Smooth muscle cell (in vitro differentiated cells): ENCODE measurements around the gene TTC9C. TPM values are rescaled to one million over a fixed set of nuclear protein-coding genes. Genes with fewer than 3 reads are reported as not detected.
A peak's percentile ranks its signal among the peaks of the same experiment; 100 is the strongest.

ENCODE experiments used
- DNase-seq: peaks from one replicate; lab custom pipeline; 2025; ENCODE audit not compliant: unreplicated experiment; lab: John Stamatoyannopoulos, UW
- H2AFZ ChIP-seq: fragments of 200-600 bp; sonication (generic); 2 replicates; pipeline ENCODE4 v1.6.0; 2016; ENCODE audit warnings: antibody characterized with exemption, low read depth, mild to moderate bottlenecking
- H3F3A ChIP-seq: fragments of 200-600 bp; sonication (generic); 2 replicates; pipeline ENCODE4 v1.6.0; 2017; ENCODE audit warnings: antibody characterized with exemption, low read depth
- H3K27ac ChIP-seq: fragments of 200-600 bp; sonication (generic); 2 replicates; pipeline ENCODE4 v1.5.1; 2016; ENCODE audit warnings: low read depth, mild to moderate bottlenecking
- H3K27me3 ChIP-seq: fragments of 200-600 bp; sonication (generic); 2 replicates; pipeline ENCODE4 v1.6.1; 2016; ENCODE audit warnings: low read depth, mild to moderate bottlenecking
- H3K36me3 ChIP-seq: fragments of 200-600 bp; sonication (generic); 2 replicates; pipeline ENCODE4 v1.5.1; 2016; ENCODE audit warnings: low read depth
- H3K4me1 ChIP-seq: fragments of 200-600 bp; sonication (generic); 2 replicates; pipeline ENCODE4 v1.5.1; 2016; ENCODE audit warnings: low read depth
- H3K4me2 ChIP-seq: fragments of 200-600 bp; sonication (generic); 2 replicates; pipeline ENCODE4 v1.6.0; 2016; ENCODE audit warnings: mild to moderate bottlenecking
- H3K4me3 ChIP-seq: fragments of 200-600 bp; sonication (generic); 2 replicates; pipeline ENCODE4 v1.5.1; 2016; ENCODE audit warnings: mild to moderate bottlenecking
- H3K79me2 ChIP-seq: fragments of 200-600 bp; sonication (generic); 2 replicates; pipeline ENCODE4 v1.6.0; 2016; ENCODE audit warnings: low read depth, mild to moderate bottlenecking
- H3K9ac ChIP-seq: fragments of 200-600 bp; sonication (generic); 2 replicates; pipeline ENCODE4 v1.6.0; 2016; ENCODE audit warnings: low read depth
- H3K9me3 ChIP-seq: fragments of 200-600 bp; sonication (generic); replicated peaks from 2 replicates; pipeline ENCODE4 v1.5.1; 2016; ENCODE audit warnings: low read depth
- H4K20me1 ChIP-seq: fragments of 200-600 bp; sonication (generic); 2 replicates; pipeline ENCODE4 v1.6.0; 2016; ENCODE audit warnings: low read depth
- CTCF ChIP-seq: fragments of 200-600 bp; sonication (generic); IDR thresholded peaks from 2 replicates; pipeline ENCODE4 v1.5.1; 2017; ENCODE audit warnings: borderline replicate concordance, mild to moderate bottlenecking, antibody characterized with exemption; ENCODE audit not compliant: insufficient read depth, poor library complexity, severe bottlenecking
- WGBS: methylation state at CpG from one replicate; pipeline ENCODE4 v1.1.7; 2016; ENCODE audit warnings: low lambda C conversion rate; 5-methylcytosine and 5-hydroxymethylcytosine counted together
- polyA plus RNA-seq: library from polyadenylated mRNA; unstranded; fragments of >200 nt; fragmentation: Nextera tagmentation; extraction: Ambion mirVana; gene quantifications from 2 replicates; pipeline ENCODE4 v1.2.1, GENCODE V29; 2016
- total RNA-seq: library from RNA; depleted of rRNA; stranded (reverse); fragments of >200 nt; gene quantifications from 2 replicates; pipeline ENCODE4 v1.2.3, GENCODE V29; 2014

The TTC9C gene
- total and polyA plus RNA-seq, 2 experiments from 2014 or later: 20.1 to 49.3 TPM

- H2AFZ ChIP-seq: peak overlapping the region; percentile 97
- H3K4me1 ChIP-seq: no peaks in the 10 kb centered on the region
- DNase-seq: no peak
- peak overlapping the region; percentile 82 for H3K4me2 ChIP-seq
- no peaks in the 10 kb centered on the region for H3K27me3 ChIP-seq
- H3K36me3 ChIP-seq: no peaks in the 10 kb centered on the region
- no peak for TF ChIP-seq CTCF
- peak overlapping the region; percentile 81 for H3K4me3 ChIP-seq
- no peak overlapping the region for H3K27ac ChIP-seq
- peaks cover 21% of the 10 kb centered on the region for H3K79me2 ChIP-seq
- H3F3A ChIP-seq: peaks cover 2% of the 10 kb centered on the region
- 92% methylated on average over 15 of the region's 15 CpGs for WGBS
- H3K9me3 ChIP-seq: no peaks in the 10 kb centered on the region
- no peaks in the 10 kb centered on the region for H4K20me1 ChIP-seq
- H3K9ac ChIP-seq: no peak overlapping the region
These were observed 24.9 kb downstream of the TTC9C start for GRCh38 chr11:62752994-62753735.

- Histone ChIP-seq H3K4me3 (peak within 1 kb of the TSS; percentile 81), H3K4me2 (peak within 1 kb of the TSS; percentile 82), H3K79me2 (peaks cover 21% of the 10 kb centered on the region), H2AFZ (peak within 1 kb of the TSS; percentile 97), H3K9ac (peak within 1 kb of the TSS; percentile 75), H3K27ac (peak within 1 kb of the TSS; percentile 73), H3F3A (no peaks in the 10 kb centered on the region), H3K27me3 (no peaks in the 10 kb centered on the region), H3K4me1 (no peaks in the 10 kb centered on the region), H3K9me3 (no peaks in the 10 kb centered on the region), H3K36me3 (no peaks in the 10 kb centered on the region), H4K20me1 (no peaks in the 10 kb centered on the region)
- DNase-seq: peak; percentile 95
- no peak for TF ChIP-seq CTCF
- WGBS: 1% methylated on average over 46 of the region's 47 CpGs
These were observed 25.7 kb downstream of the TTC9C start, which contains the start of gene ZBTB3 for GRCh38 chr11:62753736-62754603. ZBTB3 (minus strand) TSS chr11:62754160; CDS start chr11:62753664, 496 bp downstream.

GRCh38 chr11:62755086-62755615 is 26.9 kb downstream of the TTC9C start:
- WGBS: 89% methylated on average over 10 of the region's 10 CpGs
- H3F3A ChIP-seq: no peaks in the 10 kb centered on the region
- H4K20me1 ChIP-seq: no peaks in the 10 kb centered on the region
- H2AFZ ChIP-seq: no peak overlapping the region
- H3K27ac ChIP-seq: no peak overlapping the region
- no peaks in the 10 kb centered on the region for H3K36me3 ChIP-seq
- H3K4me3 ChIP-seq: no peak overlapping the region
- TF ChIP-seq CTCF: no peak
- H3K9ac ChIP-seq: no peak overlapping the region
- H3K27me3 ChIP-seq: no peaks in the 10 kb centered on the region
- H3K79me2 ChIP-seq: peaks cover 21% of the 10 kb centered on the region
- no peak overlapping the region for H3K4me2 ChIP-seq
- H3K4me1 ChIP-seq: no peaks in the 10 kb centered on the region
- no peaks in the 10 kb centered on the region for H3K9me3 ChIP-seq
- DNase-seq: no peak
